GM20000 (cell line): ENCODE results near the gene EPB41L1.

ENCODE experiments used
- DNase-seq: peaks from one replicate; pipeline ENCODE4 v3.0.0; 2012; ENCODE audit warnings: low spot score
- CTCF ChIP-seq: IDR thresholded peaks from 2 replicates; pipeline ENCODE4 v1.5.1; 2012; ENCODE audit warnings: mild to moderate bottlenecking, control low read depth; ENCODE audit errors: extremely low read depth, missing control alignments

Gene EPB41L1

GRCh38 chr20:36231331-36231730 is 76.8 kb downstream of the EPB41L1 start:
- no peak for TF ChIP-seq CTCF
- DNase-seq: no peak

- DNase-seq: no peak
- TF ChIP-seq CTCF: no peak
Measured at GRCh38 chr20:36234771-36235320, 80.3 kb downstream of the EPB41L1 start.

GRCh38 chr20:36235892-36236785 is 81.6 kb downstream of the EPB41L1 start, which contains the start of gene AAR2:
Gene AAR2, plus strand, starts transcription at chr20:36236478. Its CDS starts 3,391 bp downstream, at chr20:36239869.
- peak; percentile 77 for DNase-seq
- TF ChIP-seq CTCF: no peak

GRCh38 chr20:36236786-36237121 is 82.2 kb downstream of the EPB41L1 start:
- DNase-seq: no peak
- TF ChIP-seq CTCF: no peak

GRCh38 chr20:36237477-36237876 is 82.9 kb downstream of the EPB41L1 start:
- no peak for DNase-seq
- TF ChIP-seq CTCF: no peak

- DNase-seq: no peak
- TF ChIP-seq CTCF: no peak
Measured at GRCh38 chr20:36238153-36238552, 83.6 kb downstream of the EPB41L1 start.

GRCh38 chr20:36238760-36239159 is 84.2 kb downstream of the EPB41L1 start:
- TF ChIP-seq CTCF: no peak

More at GRCh38 chr20:36238760-36239159, 84.2 kb downstream of the EPB41L1 start:
- no peak for DNase-seq
